HG03432 (cell line): Measurements from ENCODE around the gene KCND3.
A peak's percentile ranks its signal among the peaks of the same experiment; 100 is the strongest.

Source experiments
- ATAC-seq: cut with Tn5 transposase; IDR thresholded peaks from one replicate; pipeline ENCODE4 v1.9.1; 2021; ENCODE audit warnings: mild to moderate bottlenecking, moderate library complexity; ENCODE audit not compliant: unreplicated experiment

Gene KCND3

GRCh38 chr1:111784273-111784901, 205.1 kb downstream of the KCND3 start:
- ATAC-seq: no peak

DNA sequence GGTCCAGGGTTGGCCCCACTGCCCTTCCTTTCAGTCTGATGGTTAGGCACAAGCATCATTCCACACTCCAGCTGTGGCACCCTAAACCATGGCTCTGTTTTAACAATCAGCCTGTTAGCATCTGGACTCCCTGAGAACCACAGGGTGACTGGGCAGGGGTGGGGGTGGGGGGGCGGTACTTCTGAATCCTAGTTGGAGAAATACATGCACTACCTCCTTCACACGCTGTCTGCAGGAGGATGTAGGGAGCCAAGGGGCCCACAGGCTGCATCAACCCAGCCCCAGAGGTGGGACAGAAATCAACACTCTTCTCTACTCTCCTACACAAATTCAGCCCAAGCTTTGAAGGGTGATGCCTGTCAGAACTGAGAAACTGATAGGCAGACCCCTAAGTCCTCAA, 209.9 kb downstream of the KCND3 start:
- ATAC-seq: no peak

GRCh38 chr1:111778541-111779051, 210.9 kb downstream of the KCND3 start:
- no peak for ATAC-seq

- ATAC-seq: no peak
Measured at GRCh38 chr1:111778066-111778465, 211.4 kb downstream of the KCND3 start.

DNA sequence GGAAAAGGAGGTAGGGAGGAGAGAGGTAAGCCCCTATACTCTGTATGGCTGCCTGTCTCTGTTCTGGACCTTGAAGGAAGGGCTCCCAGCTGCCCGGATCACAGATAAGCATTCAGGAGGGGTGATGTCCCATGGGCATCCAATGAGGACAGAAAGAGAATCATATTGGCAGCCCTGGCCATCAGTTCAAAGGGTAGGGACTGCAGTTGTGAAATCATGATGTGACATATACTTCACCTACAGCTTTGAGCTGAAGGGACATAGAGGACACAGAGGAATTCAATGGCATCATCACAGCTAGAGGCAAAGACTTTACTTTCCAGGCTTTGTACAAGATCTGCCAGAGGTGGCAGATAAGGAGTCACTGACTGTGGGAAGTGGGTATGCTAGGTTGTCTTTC, 212.2 kb downstream of the KCND3 start:
- no peak for ATAC-seq

DNA sequence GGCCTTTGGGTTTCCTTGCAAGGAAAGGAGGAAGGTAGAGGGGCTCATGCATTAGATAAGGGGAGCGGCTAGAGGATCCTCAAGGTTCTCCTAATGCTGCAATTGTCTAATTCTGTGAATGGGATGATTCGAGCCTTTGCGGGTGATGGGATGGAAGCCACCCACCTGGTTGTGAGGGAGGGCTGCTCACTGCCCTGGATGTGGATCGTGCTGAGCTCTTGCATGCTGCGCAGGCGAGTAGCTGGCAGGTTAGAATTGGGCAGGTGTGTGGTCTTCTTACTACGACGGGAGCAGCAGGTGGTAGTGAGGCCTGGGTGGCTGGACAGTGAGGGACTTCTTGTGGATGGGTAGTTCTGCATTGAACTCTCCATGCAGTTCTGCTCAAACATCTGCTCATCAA, 212.6 kb downstream of the KCND3 start:
- ATAC-seq: no peak

DNA sequence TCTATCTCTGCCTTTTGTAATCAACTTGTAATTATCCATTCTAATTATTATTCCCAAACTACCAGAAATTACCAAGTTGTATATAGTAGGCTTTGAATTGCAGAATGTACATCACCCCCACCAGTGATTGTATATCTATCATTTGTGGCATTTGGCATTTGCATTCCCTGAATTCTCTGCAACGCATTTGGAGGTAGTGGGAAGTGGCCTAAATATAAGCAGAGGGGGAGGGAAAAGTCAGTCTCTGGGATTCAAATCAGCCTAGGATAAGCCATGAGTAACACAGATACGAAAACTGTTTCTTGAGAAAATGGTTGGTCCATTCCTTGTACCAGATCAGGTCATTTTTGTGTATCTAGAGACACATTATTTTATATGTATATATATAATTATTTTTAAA, 213.1 kb downstream of the KCND3 start:
- ATAC-seq: no peak

GRCh38 chr1:111775966-111776365, 213.5 kb downstream of the KCND3 start:
- no peak for ATAC-seq

- no peak for ATAC-seq
Measured at GRCh38 chr1:111770916-111771315, 218.6 kb downstream of the KCND3 start.

- no peak for ATAC-seq
Measured at GRCh38 chr1:111769517-111770146, 219.8 kb downstream of the KCND3 start.

GRCh38 chr1:111768625-111769024, 220.8 kb downstream of the KCND3 start:
- ATAC-seq: no peak

DNA sequence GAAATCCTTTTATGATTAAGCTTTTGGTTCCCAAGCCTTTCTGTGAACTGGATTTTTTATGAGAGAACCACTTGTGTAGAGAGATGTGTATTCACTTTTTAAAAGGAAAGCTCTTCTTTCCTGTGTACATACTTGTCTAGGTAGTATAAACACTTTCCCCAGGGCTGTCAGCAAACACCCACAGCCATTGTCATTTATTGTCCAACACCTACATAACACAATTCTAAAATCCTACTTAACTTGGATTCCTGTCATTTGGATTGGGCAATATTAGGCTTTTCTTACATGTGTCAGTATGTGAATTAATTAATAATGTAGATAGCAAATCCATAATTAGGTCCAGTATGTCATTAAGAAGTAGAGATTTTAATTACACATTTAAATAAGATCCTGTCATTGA, 221.4 kb downstream of the KCND3 start:
- ATAC-seq: no peak

DNA sequence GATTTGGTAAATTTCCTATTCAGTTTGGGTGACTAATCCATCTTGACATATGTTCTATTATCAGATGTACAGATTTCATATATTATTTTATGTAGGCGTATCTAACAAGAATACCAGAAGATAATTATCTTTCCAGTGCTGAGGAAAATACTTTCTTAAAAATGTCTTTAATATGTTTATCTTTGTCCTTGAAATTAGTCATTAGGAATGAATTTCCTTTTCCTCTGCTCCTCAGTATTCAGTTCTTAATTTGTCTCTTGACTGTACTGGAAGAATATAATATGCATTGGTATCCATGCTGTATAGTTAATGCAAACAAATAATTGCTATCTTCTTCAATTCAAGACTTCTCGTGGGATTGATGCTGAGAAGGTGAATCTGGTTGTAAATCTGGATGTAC, 227.1 kb downstream of the KCND3 start:
- ATAC-seq: no peak

DNA sequence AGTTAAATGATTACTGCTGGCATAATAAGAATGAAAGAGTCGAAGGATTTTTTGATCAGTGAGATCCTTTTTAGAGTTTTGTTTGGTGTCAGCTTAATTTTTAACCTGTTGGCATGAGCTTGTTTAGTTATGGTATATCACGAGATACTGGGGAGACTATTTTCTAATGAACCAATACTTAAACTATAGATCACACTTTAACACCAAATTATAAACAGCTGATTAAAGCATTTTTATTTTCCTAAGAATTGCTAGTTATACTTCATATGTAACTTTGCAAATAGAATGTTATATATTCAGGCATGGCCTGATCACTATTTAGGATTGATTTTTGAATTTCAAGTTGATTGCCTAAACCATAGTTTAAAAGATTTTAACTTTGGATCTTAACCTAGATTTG, 227.8 kb downstream of the KCND3 start:
- no peak for ATAC-seq

DNA sequence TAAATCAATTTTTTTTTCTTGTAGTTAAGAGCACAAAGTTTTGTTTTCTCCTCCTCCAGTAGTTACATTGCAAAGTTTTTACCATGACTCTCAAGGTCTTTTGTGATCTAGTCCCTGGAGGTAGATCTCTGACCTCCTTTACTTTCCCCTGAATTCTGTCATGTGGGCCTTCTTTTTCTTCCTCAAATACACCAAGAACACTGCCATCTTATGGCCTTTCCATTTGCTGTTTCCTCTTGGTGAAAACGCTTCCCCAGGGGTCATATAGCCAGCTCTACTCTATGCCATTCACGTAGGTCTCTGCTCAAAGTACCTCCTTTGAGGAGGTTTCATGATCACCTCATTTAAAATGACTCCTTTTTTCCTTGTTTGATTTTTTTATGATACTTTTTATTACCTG, 231.1 kb downstream of the KCND3 start:
- no peak for ATAC-seq

DNA sequence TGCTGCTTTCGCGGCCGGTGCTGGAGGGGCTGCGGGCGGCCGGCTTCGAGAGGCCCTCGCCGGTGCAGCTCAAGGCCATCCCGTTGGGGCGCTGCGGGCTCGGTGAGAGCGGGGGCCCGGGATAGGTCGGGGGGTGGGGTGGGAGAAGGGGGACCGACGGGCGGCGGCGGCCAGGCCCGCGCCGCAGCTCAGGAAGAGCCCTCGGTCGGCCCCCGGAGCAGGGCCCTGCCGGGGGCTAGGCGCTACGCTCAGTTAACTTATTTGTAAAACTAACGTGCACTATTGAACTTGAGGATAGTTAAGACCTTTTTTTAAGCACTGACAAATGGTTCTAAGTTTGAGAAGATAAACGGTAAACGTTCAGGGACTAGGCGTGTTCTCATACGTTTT, 233.3 kb downstream of the KCND3 start:
- ATAC-seq: peak; percentile 17

GRCh38 chr1:111755331-111756123, 233.9 kb downstream of the KCND3 start, which contains the start of gene DDX20:
Gene DDX20, plus strand, starts transcription at chr1:111755901. Its CDS starts 24 bp downstream, at chr1:111755925.
- peak; percentile 92 for ATAC-seq

GRCh38 chr1:111754984-111755330, 234.5 kb downstream of the KCND3 start:
- peak; percentile 7 for ATAC-seq

GRCh38 chr1:111751906-111752575, 237.4 kb downstream of the KCND3 start:
- ATAC-seq: no peak

DNA sequence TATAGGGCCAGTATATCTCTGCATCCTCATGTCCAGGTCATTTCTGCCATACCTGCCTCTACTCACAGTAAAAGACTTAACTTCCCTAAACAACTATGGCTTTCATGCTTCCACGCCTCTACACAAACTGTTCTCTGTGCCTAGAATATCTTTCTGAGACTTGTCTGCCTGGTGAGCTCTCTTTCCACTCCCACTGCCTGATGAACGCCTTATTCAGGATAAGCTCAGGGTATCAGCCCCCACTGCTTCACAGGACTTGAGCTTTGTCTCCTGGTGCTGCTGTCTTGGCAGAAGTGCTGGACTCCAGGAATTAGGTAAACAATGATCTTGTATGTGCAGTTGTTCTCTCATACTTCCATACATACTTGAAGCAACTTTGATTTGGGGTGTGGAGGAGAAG, 238.6 kb downstream of the KCND3 start:
- no peak for ATAC-seq

GRCh38 chr1:111749628-111750027, 239.8 kb downstream of the KCND3 start:
- ATAC-seq: no peak
